Activated CD8-positive, alpha-beta T cell treated with anti-CD3 and anti-CD28 coated beads for 36 hours (primary cell): ENCODE data around the gene DHRSX. TPM values are rescaled to one million over a fixed set of nuclear protein-coding genes. Genes with fewer than 3 reads are reported as not detected.

Experiments used
- ATAC-seq: fragments of 200-7000 bp; cut with Tn5 transposase; one replicate; pipeline ENCODE4 v1.10.0; 2021; ENCODE audit warnings: mild to moderate bottlenecking, moderate library complexity
- CTCF ChIA-PET: fragments of 350-600 bp; sonication (Branson Sonifier 250); formaldehyde crosslinking; loops from one replicate; lab custom pipeline; 2021; ENCODE audit warnings: antibody characterized with exemption; lab: Charles Lee
- POLR2A ChIA-PET: fragments of 350-600 bp; sonication (Branson Sonifier 250); formaldehyde crosslinking; loops from one replicate; lab custom pipeline; 2021; ENCODE audit warnings: antibody characterized with exemption; lab: Charles Lee
- DNase-seq: peaks from one replicate; pipeline ENCODE4 v3.0.0-alpha.2; 2020
- H3K27ac Mint-ChIP-seq: one replicate; pipeline ENCODE4 v1.8.0; 2021; ENCODE audit warnings: mild to moderate bottlenecking, mixed read lengths
- H3K27me3 Mint-ChIP-seq: one replicate; pipeline ENCODE4 v1.8.0; 2021; ENCODE audit warnings: mixed read lengths
- H3K36me3 Mint-ChIP-seq: one replicate; pipeline ENCODE4 v1.8.0; 2021; ENCODE audit warnings: low read depth, mixed read lengths
- H3K4me1 Mint-ChIP-seq: one replicate; pipeline ENCODE4 v1.8.0; 2021; ENCODE audit warnings: low read depth, mixed read lengths
- H3K4me3 Mint-ChIP-seq: one replicate; pipeline ENCODE4 v1.8.0; 2021; ENCODE audit warnings: mild to moderate bottlenecking, moderate library complexity, mixed read lengths
- H3K9me3 Mint-ChIP-seq: one replicate; pipeline ENCODE4 v1.8.0; 2021; ENCODE audit warnings: mixed read lengths
- CTCF ChIP-seq: fragments of 200-600 bp; IDR thresholded peaks from one replicate; pipeline ENCODE4 v1.8.0; 2022; ENCODE audit warnings: antibody characterized with exemption, mild to moderate bottlenecking
- intact Hi-C: fragments of 100-400 bp; cut with micrococcal nuclease; formaldehyde crosslinking; loops from one replicate; pipeline ENCODE4 v1.10.0; 2022
- total RNA-seq, 2 experiments: library from RNA; stranded (reverse); gene quantifications; one replicate each; pipeline ENCODE4 v1.2.3, GENCODE V29; 2021

DHRSX gene
- total RNA-seq, 2 experiments from 2014 or later: 19.7 to 22.0 TPM

GRCh38 chrX:2498781-2499302 is 1.9 kb downstream of the DHRSX start:
- peaks cover 26% of the 10 kb centered on the region for H3K4me1 Mint-ChIP-seq
- ChIA-PET POLR2A (no interaction called here), CTCF (no interaction called here)
- H3K9me3 Mint-ChIP-seq: no peaks in the 10 kb centered on the region
- peaks cover 24% of the 10 kb centered on the region for H3K36me3 Mint-ChIP-seq
- no peak for TF ChIP-seq CTCF
- H3K4me3 Mint-ChIP-seq: peak overlapping the region; percentile 74
- ATAC-seq: no peak
- no peaks in the 10 kb centered on the region for H3K27me3 Mint-ChIP-seq
- intact Hi-C loops: no loop called here
- H3K27ac Mint-ChIP-seq: peak overlapping the region; percentile 87
- DNase-seq: no peak

- DNase-seq (no peak), ATAC-seq (no peak)
- ChIA-PET CTCF (no interaction called here), POLR2A (no interaction called here)
- Mint-ChIP-seq H3K27me3 (no peaks in the 10 kb centered on the region), H3K4me3 (peak overlapping the region; percentile 74), H3K27ac (peak overlapping the region; percentile 39), H3K36me3 (peaks cover 24% of the 10 kb centered on the region), H3K4me1 (peaks cover 26% of the 10 kb centered on the region), H3K9me3 (no peaks in the 10 kb centered on the region)
- TF ChIP-seq CTCF: no peak
- intact Hi-C loops: no loop called here
Observed at GRCh38 chrX:2497961-2498780, 2.6 kb downstream of the DHRSX start.

GRCh38 chrX:2495595-2495994 is 5.2 kb downstream of the DHRSX start:
- Mint-ChIP-seq H3K36me3 (peaks cover 32% of the 10 kb centered on the region), H3K4me3 (no peak overlapping the region), H3K27ac (no peak overlapping the region), H3K4me1 (peaks cover 26% of the 10 kb centered on the region), H3K9me3 (no peaks in the 10 kb centered on the region), H3K27me3 (no peaks in the 10 kb centered on the region)
- intact Hi-C loops: no loop called here
- DNase-seq (no peak), ATAC-seq (no peak)
- CTCF ChIA-PET: no interaction called here
- POLR2A ChIA-PET: no interaction called here
- no peak for TF ChIP-seq CTCF

- CTCF ChIA-PET: no interaction called here
- DNase-seq: no peak
- no peaks in the 10 kb centered on the region for H3K9me3 Mint-ChIP-seq
- no peak for ATAC-seq
- no peak overlapping the region for H3K4me3 Mint-ChIP-seq
- no peaks in the 10 kb centered on the region for H3K27me3 Mint-ChIP-seq
- intact Hi-C loops: no loop called here
- H3K4me1 Mint-ChIP-seq: peaks cover 7% of the 10 kb centered on the region
- POLR2A ChIA-PET: no interaction called here
- TF ChIP-seq CTCF: no peak
- H3K27ac Mint-ChIP-seq: no peak overlapping the region
- peaks cover 38% of the 10 kb centered on the region for H3K36me3 Mint-ChIP-seq
Observed at GRCh38 chrX:2492531-2493218, 8.1 kb downstream of the DHRSX start.

GRCh38 chrX:2490634-2491033 is 10.1 kb downstream of the DHRSX start:
- intact Hi-C loops: no loop called here
- no peak overlapping the region for H3K27ac Mint-ChIP-seq
- H3K4me3 Mint-ChIP-seq: no peak overlapping the region
- no peaks in the 10 kb centered on the region for H3K9me3 Mint-ChIP-seq
- ChIA-PET CTCF (no interaction called here), POLR2A (no interaction called here)
- peaks cover 5% of the 10 kb centered on the region for H3K4me1 Mint-ChIP-seq
- no peaks in the 10 kb centered on the region for H3K27me3 Mint-ChIP-seq
- ATAC-seq (no peak), DNase-seq (no peak)
- H3K36me3 Mint-ChIP-seq: peaks cover 36% of the 10 kb centered on the region
- TF ChIP-seq CTCF: no peak
